NT2/D1 (cell line): ENCODE data around the gene ELOB.

Experiments
- DNase-seq: peaks from one replicate; pipeline ENCODE4 v3.0.0-alpha.2; 2011; ENCODE audit warnings: low read depth, low spot score
- H3K27me3 ChIP-seq: 2 replicates; pipeline ENCODE4 v1.6.0; 2011; ENCODE audit warnings: mild to moderate bottlenecking; ENCODE audit not compliant: insufficient read length, insufficient read depth
- H3K36me3 ChIP-seq: 2 replicates; pipeline ENCODE4 v1.6.1; 2011; ENCODE audit warnings: mild to moderate bottlenecking, low read length, mixed read lengths; ENCODE audit not compliant: insufficient read depth, insufficient read length
- H3K4me1 ChIP-seq: 2 replicates; pipeline ENCODE4 v1.5.1; 2011; ENCODE audit not compliant: insufficient read depth, insufficient read length
- H3K4me3 ChIP-seq: 2 replicates; pipeline ENCODE4 v1.5.1; 2011; ENCODE audit warnings: low read depth; ENCODE audit not compliant: insufficient read length
- H3K9ac ChIP-seq: 2 replicates; pipeline ENCODE4 v1.6.0; 2011; ENCODE audit warnings: low read depth; ENCODE audit not compliant: insufficient read length
- H3K9me3 ChIP-seq: 2 replicates; pipeline ENCODE4 v1.5.1; 2011; ENCODE audit warnings: mild to moderate bottlenecking, low read length; ENCODE audit not compliant: insufficient read depth
- SUZ12 ChIP-seq: IDR thresholded peaks from 2 replicates; pipeline ENCODE4 v1.6.1; 2011; ENCODE audit not compliant: insufficient read length, insufficient read depth; ENCODE audit errors: extremely low read depth
- YY1 ChIP-seq: IDR thresholded peaks from 2 replicates; pipeline ENCODE4 v1.6.1; 2011; ENCODE audit not compliant: insufficient read length, insufficient read depth
- ZNF274 ChIP-seq: IDR thresholded peaks from 2 replicates; pipeline ENCODE4 v1.6.1; 2011; ENCODE audit warnings: mild to moderate bottlenecking, low read depth, low read length

Gene ELOB

GRCh38 chr16:2745116-2745890 lies 31.8 kb downstream of the ELOB start:
- Histone ChIP-seq H3K9me3 (no peaks in the 10 kb centered on the region), H3K4me3 (no peak overlapping the region), H3K9ac (peak overlapping the region; percentile 53), H3K36me3 (peaks cover 15% of the 10 kb centered on the region), H3K27me3 (no peaks in the 10 kb centered on the region), H3K4me1 (peaks cover 3% of the 10 kb centered on the region)
- TF ChIP-seq ZNF274 = no peak
- TF ChIP-seq YY1 = no peak
- no peak for TF ChIP-seq SUZ12
- no peak for DNase-seq

- no peak for TF ChIP-seq YY1
- no peak for TF ChIP-seq SUZ12
- no peak for TF ChIP-seq ZNF274
- Histone ChIP-seq H3K4me1 (peaks cover 7% of the 10 kb centered on the region), H3K36me3 (peaks cover 10% of the 10 kb centered on the region)
Observed at GRCh38 chr16:2744711-2745110, 32.4 kb downstream of the ELOB start.

GRCh38 chr16:2743007-2743810 lies 33.9 kb downstream of the ELOB start:
- TF ChIP-seq ZNF274 = no peak
- TF ChIP-seq YY1 = no peak
- TF ChIP-seq SUZ12 = no peak
- DNase-seq = no peak
- Histone ChIP-seq H3K4me3 (no peak overlapping the region), H3K4me1 (peaks cover 18% of the 10 kb centered on the region), H3K36me3 (no peaks in the 10 kb centered on the region), H3K9me3 (no peaks in the 10 kb centered on the region), H3K9ac (no peak overlapping the region), H3K27me3 (no peaks in the 10 kb centered on the region)

More at GRCh38 chr16:2744711-2745110, 32.4 kb downstream of the ELOB start:
- Histone ChIP-seq H3K9me3 (no peaks in the 10 kb centered on the region), H3K9ac (peak overlapping the region; percentile 53), H3K4me3 (no peak overlapping the region), H3K27me3 (no peaks in the 10 kb centered on the region)
- no peak for DNase-seq

- DNase-seq = no peak
- H3K9me3 ChIP-seq = no peaks in the 10 kb centered on the region
- no peaks in the 10 kb centered on the region for H3K36me3 ChIP-seq
- no peak for TF ChIP-seq YY1
- TF ChIP-seq SUZ12 = no peak
- TF ChIP-seq ZNF274 = no peak
- no peak overlapping the region for H3K9ac ChIP-seq
- peaks cover 22% of the 10 kb centered on the region for H3K4me1 ChIP-seq
- no peak overlapping the region for H3K4me3 ChIP-seq
- no peaks in the 10 kb centered on the region for H3K27me3 ChIP-seq
Observed at GRCh38 chr16:2742323-2743006, 34.6 kb downstream of the ELOB start.

GRCh38 chr16:2741168-2741567 lies 35.9 kb downstream of the ELOB start:
- Histone ChIP-seq H3K27me3 (no peaks in the 10 kb centered on the region), H3K4me3 (no peak overlapping the region), H3K9me3 (no peaks in the 10 kb centered on the region), H3K36me3 (no peaks in the 10 kb centered on the region), H3K9ac (no peak overlapping the region), H3K4me1 (peaks cover 24% of the 10 kb centered on the region)
- DNase-seq = no peak
- TF ChIP-seq SUZ12 (no peak), ZNF274 (no peak), YY1 (no peak)

GRCh38 chr16:2740476-2740875 lies 36.6 kb downstream of the ELOB start:
- Histone ChIP-seq H3K36me3 (no peaks in the 10 kb centered on the region), H3K4me1 (peaks cover 23% of the 10 kb centered on the region), H3K9me3 (no peaks in the 10 kb centered on the region), H3K4me3 (no peak overlapping the region), H3K9ac (no peak overlapping the region), H3K27me3 (no peaks in the 10 kb centered on the region)
- no peak for DNase-seq
- TF ChIP-seq ZNF274 (no peak), SUZ12 (no peak), YY1 (no peak)
